ENCODE measurements around the gene SPHKAP.

DNA sequence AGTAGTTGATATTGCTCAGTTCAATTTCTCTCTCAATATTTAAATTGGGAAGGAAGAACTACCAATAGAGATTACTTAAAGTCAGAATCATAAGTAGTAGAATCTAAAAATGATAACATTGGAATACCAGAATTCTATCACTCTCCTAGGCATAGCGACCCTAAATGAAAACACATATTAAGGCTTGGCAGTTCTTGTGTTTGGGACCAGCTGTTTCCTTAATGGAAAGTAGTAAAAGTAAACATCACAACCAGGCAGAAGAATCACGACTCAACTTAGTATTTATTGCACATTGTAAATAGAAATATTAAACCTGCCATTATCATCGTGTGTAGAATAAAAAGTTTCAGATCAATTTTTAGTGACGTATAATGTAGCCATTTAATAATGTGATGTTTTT lies 117.5 kb downstream of the SPHKAP start:
- TF ChIP-seq, protein P1, sequence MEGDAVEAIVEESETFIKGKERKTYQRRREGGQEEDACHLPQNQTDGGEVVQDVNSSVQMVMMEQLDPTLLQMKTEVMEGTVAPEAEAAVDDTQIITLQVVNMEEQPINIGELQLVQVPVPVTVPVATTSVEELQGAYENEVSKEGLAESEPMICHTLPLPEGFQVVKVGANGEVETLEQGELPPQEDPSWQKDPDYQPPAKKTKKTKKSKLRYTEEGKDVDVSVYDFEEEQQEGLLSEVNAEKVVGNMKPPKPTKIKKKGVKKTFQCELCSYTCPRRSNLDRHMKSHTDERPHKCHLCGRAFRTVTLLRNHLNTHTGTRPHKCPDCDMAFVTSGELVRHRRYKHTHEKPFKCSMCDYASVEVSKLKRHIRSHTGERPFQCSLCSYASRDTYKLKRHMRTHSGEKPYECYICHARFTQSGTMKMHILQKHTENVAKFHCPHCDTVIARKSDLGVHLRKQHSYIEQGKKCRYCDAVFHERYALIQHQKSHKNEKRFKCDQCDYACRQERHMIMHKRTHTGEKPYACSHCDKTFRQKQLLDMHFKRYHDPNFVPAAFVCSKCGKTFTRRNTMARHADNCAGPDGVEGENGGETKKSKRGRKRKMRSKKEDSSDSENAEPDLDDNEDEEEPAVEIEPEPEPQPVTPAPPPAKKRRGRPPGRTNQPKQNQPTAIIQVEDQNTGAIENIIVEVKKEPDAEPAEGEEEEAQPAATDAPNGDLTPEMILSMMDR (IDR thresholded peaks at IDR 0.05; ENCODE audit: low read depth, low read length) = no peak
- no peak for TF ChIP-seq EZH2phosphoT487 (IDR thresholded peaks at IDR 0.05; ENCODE audit: low read depth)

All from OCI-LY3 (cell line).